Stimulated activated CD8-positive, alpha-beta memory T cell treated with anti-CD3 and anti-CD28 coated beads, Interleukin-4, amount 100 ng/mL, for 48 hours (primary cell): ENCODE measurements around the gene ANO9.
"Not testable (repeated sequence)": the region's sequence is repeated elsewhere in the genome, so short reads cannot be mapped to it uniquely, and the experiment has no call there.

Experiments
- DNase-seq: peaks from one replicate; pipeline ENCODE4 v3.0.0-alpha.2; 2020

Gene ANO9

DNA sequence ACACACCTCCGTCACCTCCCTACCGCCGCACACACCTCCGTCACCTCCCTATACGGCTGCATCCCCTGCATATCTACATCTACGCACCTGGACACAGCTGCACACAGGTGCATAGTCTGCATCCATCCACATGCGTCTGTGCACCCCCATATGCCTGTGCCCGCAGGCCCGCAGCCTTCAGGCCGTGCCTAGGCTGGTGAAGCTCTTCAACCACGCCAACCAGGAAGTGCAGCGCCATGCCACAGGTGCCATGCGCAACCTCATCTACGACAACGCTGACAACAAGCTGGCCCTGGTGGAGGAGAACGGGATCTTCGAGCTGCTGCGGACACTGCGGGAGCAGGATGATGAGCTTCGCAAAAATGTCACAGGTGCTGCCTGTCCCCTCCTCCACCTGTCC is 43.0 kb downstream of the ANO9 start:
- DNase-seq, result no peak

DNA sequence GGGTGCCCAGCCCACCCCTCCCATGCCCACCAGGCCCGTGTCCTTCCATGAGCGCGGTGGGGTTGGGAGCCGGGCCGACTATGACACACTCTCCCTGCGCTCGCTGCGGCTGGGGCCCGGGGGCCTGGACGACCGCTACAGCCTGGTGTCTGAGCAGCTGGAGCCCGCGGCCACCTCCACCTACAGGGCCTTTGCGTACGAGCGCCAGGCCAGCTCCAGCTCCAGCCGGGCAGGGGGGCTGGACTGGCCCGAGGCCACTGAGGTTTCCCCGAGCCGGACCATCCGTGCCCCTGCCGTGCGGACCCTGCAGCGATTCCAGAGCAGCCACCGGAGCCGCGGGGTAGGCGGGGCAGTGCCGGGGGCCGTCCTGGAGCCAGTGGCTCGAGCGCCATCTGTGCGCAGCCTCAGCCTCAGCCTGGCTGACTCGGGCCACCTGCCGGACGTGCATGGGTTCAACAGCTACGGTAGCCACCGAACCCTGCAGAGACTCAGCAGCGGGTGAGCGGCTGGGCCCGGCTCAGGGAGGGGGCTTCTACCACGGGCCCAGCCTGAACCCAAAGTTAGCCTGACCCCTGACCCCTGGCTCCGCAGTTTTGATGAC is 44.8 kb downstream of the ANO9 start:
- DNase-seq, result no peak

DNA sequence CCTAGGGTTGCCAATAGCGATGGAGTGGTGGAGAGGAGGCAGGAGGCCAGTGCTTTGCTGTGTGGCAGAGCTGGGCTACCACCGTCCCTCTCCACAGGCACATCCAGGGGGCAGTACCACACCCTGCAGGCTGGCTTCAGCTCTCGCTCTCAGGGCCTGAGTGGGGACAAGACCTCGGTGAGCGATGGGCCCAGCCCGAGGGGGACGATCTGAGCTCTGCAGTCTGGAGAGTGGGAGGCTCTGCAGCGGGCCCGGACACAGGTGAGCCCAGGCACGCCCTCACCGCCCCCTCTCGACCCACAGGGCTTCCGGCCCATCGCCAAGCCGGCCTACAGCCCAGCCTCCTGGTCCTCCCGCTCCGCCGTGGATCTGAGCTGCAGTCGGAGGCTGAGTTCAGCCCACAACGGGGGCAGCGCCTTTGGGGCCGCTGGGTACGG is 45.3 kb downstream of the ANO9 start:
- no peak for DNase-seq

DNA sequence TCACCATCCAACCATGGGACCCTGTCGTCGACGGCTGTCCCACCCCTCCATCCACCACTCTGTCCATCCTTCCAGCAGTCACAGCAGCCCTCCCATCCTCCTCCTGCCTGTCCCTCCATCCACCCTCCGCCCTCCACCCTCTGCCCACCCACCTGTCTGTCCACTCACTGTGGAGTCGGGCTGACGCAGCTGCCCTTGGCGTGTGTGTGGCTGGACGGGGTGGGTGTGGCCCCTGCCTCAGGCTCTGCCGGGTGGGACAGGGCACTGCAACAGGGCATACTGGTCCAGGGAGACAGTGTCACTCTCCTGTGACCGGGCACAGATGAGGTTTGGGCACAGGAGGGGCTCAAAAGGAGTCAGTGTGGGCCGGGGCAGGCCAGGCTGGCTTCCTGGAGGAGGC is 45.9 kb downstream of the ANO9 start:
- DNase-seq, result no peak

DNA sequence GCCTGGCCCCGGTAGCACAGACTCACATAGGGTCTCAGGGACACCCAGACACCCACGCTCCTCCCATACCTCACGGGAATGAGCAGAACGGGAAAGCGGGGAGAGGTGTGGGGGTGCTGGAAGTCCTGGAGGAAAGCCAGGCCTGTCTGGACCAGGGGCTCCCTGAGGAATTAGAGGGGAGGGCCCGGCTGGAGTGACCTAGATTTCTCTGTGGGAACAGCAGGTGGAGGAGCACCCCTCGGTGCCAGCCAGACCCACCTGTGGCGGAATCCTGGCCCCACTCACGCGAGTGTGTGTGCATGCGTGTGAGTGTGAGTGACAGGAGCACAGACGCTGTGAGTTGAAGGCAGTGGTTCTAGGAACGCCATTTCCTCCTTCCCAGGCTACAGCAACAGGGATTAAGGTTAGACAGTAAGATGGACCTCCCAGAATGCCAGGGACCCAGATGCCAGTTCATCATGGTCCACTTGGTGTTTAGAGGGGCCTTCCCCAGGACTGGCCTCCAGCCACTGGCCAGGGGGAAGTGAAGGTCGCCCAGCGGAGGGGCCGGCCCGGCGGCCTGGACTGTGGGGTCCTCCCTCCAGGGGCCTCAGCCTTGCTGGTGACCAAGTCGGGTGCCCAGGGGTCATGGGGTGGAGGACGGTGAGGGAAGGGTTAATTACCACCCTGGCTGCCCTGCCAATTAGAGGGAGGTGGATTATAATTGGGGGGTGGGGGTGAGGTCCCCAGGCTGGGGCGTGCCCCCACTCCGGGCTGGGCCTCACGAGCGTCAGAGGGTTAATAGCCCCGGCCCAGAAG is 46.8 kb downstream of the ANO9 start:
- no peak for DNase-seq

DNA sequence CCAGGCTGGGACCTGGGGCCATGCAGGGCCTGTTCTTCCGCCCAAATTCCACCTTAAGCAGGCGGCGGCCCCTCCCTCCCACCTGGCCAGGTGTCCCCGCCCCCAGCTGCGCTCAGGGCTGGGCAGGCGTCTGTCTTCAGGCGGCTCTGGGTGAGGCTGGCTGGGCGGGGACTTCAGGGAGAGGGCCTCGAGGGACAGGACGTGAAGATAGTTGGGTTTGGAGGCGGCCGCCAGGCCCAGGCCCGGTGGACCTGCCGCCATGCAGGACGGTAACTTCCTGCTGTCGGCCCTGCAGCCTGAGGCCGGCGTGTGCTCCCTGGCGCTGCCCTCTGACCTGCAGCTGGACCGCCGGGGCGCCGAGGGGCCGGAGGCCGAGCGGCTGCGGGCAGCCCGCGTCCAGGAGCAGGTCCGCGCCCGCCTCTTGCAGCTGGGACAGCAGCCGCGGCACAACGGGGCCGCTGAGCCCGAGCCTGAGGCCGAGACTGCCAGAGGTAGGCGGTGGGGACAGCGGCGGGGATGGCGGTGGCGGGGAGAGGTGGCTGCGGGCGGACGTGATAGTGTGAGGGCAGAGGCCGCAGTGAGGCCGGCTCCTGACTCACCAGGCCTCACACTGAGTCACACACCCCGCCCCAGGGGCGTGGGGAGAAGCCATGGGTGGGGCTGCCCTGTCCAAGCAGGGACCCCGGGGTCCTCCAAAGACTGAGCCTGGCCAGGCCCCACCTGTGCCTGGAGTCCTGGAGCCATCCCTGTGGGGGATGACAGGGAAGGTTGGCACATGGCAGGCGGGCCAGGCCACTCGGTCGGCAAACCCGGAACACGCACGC is 47.6 kb downstream of the ANO9 start, which contains the start of gene PKP3:
Gene PKP3 (plus strand): TSS at position 176 of the 824 bp plus-strand sequence. CDS start 84 bp downstream, at position 260.
- DNase-seq, result no peak

DNA sequence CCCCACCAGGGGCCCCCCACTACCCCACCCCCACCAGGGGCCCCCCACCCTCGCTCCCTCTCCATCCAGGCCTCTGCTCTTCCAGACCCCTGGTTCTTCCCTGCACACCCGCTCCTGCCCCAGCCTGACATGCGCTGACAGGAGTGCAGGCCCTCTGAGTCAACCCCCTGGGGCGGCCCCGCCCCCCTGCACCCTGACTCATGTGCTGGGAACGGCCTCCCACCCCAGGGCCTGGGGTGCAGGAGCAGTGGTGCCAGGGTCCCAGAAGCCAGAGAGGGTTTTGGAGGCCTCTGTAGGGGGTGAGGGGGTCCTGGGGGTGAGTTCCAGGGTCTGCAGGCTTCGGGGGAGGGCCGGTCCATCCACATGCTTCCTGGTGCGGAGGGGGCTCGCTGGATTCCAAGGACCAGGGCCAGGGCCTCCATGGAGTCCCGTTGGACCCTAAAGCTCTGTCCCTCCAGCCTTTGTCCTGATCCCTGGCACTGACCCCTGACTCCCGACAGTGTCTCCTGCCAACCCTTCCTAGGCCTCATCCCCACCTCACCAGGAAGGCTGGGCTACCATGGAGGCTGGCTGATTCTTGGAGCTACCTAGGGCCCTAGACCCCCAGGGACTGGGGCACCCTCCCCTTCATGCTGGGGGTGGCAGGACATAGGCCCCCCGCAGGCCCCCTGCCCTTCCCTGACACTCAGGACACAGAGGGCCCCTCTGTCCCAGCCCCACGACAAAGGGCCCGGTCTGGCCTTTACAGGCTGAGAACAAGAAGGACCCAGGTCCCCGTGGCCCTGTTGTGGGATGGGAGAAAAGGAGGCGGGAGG is 48.4 kb downstream of the ANO9 start:
- peak; percentile 66 for DNase-seq

DNA sequence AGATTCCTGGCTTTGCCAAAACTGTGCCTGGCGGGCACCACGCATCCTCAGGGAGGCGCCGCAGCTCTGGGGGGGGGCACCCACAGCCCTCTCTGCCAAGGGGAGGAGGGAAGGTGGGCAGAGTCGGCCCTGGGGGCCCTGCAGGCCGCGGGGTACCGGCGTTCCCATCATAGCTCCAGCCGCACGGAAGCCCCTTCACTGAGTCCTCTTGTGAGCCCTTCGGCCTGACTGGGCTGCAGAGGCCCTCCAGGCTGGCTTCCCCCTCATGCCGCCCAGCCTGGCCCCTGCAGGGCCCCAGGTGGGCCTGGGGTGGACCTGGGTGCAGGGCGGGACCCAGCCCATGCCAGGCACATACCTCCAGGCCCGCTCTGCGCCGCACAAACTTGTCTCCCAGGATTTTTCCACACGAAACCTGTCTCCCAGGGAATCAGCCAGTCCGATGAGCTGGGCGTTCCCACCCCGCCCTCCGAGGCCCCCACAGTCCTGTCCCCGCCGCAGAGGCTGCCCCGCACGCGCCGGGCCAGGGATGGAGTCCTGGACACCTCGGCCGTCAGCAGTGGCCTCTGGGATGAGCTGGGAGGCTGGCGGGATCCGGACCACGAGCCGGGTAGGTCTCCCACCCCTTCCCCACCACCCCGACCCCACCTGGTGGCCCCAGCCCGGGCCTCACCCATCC is 49.6 kb downstream of the ANO9 start:
- DNase-seq, result no peak

DNA sequence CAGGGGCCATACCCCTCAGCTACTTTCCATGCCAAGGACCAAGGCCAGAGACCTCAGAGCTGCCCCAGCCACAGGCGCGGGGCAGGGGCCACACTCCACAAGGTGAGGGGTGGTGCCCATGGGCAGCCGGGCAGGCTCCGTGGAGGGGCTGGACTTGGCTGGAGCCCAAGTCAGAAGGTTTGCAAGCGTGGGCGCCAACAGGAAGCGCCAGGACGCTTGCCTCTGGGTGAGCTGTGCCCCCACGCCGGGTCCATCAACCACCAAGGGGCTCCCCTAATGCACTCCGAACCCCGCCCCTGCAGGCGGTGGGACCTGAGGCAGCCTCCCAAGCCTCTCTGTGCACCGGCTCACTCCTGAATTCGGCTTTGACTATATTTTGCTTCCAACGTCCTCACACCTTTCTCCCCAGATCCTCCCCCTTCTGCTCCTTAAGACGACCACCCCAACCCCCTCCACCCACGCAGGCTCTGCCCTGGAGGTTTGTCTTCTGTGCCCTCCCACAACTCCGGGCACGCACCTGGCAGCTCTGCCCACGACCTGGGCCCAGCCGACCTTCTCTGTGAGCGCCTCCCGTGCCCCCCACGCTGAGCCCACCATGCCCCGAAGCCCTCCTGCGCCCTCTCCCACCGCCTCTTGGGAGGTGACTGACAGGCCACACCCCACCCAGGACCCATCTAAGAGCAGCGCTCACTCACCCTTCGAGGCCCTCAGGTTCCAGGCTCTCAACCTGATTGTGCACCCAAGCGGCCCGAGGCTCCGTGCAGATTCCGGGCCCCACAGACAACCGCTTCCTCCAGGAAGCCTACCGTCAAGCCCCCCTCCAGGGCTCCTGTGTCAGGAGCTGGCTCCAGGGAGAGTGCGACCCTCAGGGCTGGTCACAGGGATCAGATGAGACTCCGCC is 50.4 kb downstream of the ANO9 start:
- DNase-seq, result no peak

DNA sequence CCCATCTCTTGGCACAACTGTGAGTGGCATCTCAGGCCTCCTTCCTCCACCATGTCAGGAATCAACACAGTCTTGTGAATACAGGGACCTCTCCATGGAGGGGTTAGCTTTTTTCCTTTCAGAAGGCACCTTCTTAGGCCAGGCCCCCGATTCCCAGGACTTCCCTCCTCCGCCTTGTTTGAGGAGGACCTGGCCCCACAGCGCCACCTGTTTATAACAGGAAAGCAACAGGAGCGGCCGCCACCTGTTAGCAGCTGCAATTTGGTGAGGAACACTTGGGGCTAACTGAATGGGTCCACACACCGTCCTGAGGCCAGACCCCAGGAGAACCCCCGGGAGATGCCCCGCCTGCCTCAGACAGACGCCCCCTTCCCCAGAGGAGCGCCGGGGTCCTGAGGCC is 51.6 kb downstream of the ANO9 start:
- DNase-seq, result no peak

DNA sequence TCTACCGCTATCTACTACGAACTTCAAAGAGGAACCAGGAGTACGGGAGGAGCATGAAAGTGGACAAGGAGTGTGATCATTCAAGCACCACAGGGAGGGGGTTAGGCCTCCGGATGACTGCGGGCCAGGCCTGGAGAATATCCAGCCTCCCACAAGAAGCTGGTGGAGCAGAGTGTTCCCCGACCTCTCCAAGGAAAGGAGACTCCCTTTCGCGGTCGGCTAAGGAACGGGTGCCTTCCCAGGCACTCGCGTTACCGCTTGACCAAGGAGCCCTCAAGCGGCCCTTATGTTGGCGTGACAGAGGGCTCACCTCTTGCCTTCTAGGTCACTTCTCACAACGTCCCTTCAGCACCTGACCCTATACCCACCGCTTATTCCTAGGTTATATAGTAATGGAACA is 52.4 kb downstream of the ANO9 start:
- not testable (repeated sequence) for DNase-seq

DNA sequence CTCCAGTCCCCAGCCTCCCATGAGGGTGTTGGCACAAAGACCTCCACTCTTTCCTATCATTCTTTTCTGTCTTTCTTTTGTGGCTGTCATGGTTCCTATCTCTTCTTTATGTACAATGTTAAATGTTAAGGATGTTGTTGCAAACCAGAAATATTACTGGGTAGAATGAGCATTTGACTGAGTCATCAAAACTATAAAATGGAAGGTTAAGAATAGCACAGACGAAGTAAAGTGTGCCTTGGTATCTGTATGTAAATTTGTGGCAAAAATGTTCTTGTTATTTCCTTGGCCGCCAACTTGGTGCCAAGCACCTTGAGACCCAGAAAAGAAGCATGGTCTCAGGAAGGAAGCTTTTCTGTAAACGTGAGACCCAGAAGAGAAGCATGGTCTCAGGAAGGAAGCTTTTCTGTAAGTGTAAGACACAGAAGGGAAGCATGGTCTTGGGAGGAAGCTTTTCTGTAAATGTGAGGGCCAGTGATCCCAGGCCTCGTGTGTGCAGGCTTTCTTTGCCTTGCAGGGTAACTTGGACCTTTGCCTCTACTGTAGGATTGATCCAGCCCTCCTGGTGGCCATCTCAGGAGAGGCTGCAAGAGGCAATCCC is 54.5 kb downstream of the ANO9 start:
- no peak for DNase-seq

DNA sequence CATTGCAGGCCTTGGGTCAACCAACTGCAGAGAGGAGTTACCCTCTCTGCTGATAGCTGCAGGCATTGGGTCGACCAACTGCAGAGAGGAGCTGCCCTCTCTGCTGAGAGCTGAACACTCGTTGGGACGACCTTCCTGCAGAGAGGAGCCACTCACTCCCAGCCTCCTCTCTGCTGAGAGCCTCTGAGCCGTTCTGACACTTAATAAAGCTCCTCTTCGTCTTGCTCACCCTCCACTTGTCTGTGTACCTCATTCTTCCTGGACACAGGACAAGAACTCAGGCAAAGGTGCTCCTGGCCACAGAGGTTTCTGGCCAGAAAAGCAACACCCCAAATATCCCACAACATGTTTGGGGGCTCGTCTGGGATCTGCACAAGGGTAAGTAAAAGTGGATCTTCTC is 55.3 kb downstream of the ANO9 start:
- DNase-seq, result no peak

DNA sequence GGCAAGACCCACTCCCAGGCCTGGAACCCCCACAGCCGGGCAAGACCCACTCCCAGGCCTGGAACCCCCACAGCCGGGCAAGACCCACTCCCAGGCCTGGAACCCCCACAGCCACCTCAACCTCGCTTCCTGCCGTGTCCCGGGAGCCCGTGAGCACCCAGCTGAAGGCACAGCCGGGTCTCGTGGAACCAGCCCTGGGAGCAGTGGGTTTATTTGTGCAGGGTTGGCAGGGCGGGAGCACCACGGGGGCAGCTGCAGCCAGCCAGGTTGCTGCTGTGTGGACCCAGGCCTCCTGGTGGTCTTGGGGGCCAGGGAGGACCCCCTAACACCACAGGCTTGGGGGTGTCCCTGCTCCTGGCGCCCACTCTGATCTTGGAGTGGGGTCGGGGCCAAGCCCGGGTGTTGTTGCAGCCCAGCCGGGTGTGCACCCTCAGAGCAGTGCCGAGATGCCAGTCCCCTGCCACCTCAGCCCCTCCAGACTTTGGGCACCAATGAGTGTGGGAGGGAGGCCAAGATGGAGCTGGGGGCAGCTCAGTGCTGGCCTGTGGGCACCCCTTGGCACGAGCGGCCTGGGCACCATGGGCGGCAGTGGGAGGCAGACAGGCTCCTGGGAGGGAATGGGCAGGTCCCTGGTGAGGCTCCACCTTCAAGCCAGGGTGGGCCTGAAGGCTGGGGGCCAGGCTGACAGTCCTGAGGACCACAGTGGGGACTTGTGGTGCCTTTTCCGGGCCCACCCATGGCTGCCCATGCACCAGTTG is 56.0 kb downstream of the ANO9 start:
- DNase-seq, result no peak

DNA sequence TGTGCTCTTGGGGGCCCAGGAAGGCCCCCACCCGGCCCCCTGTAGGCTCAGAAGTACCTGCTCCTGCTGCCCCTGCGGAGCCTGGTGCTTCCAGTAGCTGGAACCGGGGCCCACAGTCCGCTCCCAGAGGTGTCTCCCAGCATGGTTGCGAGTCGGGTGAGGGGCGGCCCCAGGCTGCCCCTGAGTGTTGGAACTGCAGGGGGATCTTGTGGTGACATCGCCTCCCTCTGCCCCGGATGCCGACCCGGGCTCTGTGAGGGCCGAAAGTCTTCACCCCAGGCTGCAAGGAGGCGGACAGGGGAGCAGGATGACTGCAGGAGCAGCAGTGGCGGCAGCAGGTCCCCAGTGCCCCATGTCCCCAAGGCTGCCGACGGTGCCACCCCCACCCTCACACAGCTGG is 57.3 kb downstream of the ANO9 start:
- DNase-seq, result no peak

DNA sequence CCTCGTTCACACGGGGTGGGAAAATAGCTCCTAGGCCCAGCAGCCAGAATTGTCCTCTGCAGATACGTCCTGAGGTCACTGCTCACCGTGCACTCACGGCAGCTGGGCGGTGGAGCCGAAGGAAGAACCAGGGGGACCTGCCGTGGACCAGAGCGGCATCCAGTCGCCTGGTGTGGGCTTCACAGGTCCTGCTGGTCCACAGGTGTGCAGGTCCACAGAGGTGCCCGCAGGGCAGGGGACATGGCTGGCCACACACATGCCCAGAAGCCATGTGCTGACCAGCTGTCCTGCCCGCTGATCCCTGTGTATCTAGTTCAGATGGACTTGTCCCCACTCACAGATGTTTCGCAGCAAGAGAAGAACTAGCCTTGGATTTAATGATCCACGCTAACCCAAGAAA is 58.4 kb downstream of the ANO9 start:
- DNase-seq, result no peak

DNA sequence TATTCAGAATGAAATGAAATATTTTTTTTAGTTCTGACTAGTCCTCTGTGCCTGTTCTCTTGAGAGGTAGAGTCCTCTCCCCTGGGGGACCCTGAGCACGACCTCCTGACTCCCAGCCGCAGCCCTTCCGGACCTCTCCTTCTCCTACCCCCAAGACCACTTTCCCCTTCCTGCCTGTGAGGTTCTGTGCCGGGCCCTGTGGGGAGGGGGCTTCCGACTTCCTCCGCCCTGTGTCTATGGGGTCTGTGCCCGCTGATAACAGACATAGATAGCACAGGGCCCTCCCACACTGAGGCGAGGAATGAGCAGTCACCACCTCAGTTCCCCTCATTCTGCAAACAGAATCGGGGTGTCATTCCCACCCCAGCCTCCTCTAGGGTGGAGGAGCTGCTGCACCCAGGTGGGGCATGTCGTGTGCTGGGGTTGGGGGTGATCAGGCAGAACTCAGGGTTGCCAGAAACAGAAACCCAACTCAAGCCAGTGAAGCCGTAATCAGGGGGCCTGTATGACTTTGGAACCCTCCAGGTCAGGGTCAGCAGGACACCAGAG is 59.7 kb downstream of the ANO9 start:
- DNase-seq, result no peak

DNA sequence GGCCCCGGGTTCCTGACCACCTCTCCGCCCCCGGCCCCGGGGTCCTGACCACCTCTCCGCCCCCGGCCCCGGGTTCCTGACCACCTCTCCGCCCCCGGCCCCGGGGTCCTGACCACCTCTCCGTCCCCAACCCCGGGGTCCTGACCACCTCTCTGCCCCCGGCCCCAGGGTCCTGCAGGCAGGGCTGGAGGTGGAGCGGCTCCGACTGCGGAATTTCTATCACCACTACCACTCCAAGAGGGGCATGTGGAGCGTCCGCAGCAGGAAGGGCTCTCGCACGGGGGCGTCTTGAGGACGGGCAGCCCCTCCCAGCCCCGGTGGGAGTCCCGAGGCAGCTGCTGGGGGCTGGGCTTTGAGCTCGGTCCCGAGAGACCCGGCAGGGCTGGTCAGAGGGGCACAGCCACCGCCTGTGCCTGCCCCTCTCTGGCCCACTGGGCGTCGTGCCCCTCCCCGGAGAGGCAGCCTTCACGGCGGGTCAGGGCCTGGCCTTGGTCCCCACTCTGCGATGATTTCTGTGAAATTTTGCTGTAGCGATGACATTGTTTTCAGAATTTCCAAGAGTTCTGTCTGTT is 60.2 kb downstream of the ANO9 start:
- DNase-seq, result no peak

DNA sequence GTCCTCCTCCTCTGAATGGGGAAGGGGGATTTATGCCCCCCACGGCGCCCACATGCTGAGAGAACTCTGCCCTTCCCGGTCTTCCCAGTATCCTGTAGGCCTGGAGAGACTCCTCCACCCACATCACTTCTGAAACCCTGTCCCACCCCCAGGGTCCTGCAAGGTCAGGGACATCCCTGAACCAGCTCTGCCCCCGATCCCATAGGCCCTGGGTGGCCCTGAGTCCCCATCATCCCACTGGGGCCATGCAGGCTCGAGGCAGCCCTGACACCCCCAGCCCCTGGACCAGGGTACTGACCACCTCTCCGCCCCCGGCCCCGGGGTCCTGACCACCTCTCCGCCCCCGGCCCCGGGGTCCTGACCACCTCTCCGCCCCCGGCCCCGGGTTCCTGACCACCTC is 60.8 kb downstream of the ANO9 start:
- DNase-seq, result no peak
